Neural crest cell (in vitro differentiated cells): ENCODE data around the gene ZNF280C. TPM values are rescaled to one million over a fixed set of nuclear protein-coding genes. Genes with fewer than 3 reads are reported as not detected.

Experiments
- DNase-seq: peaks from one replicate; pipeline ENCODE4 v3.0.0; 2021; ENCODE audit warnings: low read depth, mixed read lengths, low spot score
- H3K27ac Mint-ChIP-seq: one replicate; pipeline ENCODE4 v1.8.0; 2021; ENCODE audit warnings: mild to moderate bottlenecking, mixed read lengths; ENCODE audit not compliant: unreplicated experiment
- H3K27me3 Mint-ChIP-seq: 2 replicates; pipeline ENCODE4 v1.8.0; 2021; ENCODE audit warnings: low read depth, mild to moderate bottlenecking, mixed read lengths
- H3K36me3 Mint-ChIP-seq: 2 replicates; pipeline ENCODE4 v1.8.0; 2021; ENCODE audit warnings: low read depth, mild to moderate bottlenecking, mixed read lengths
- H3K4me1 Mint-ChIP-seq: 2 replicates; pipeline ENCODE4 v1.8.0; 2021; ENCODE audit warnings: mixed read lengths
- H3K4me3 Mint-ChIP-seq: one replicate; pipeline ENCODE4 v1.8.0; 2021; ENCODE audit warnings: mild to moderate bottlenecking, mixed read lengths
- H3K9me3 Mint-ChIP-seq: 2 replicates; pipeline ENCODE4 v1.8.0; 2021; ENCODE audit warnings: mixed read lengths
- total RNA-seq: library from RNA; stranded (reverse); gene quantifications from 2 replicates; pipeline ENCODE4 v1.2.1, GENCODE V29; 2021
- TF ChIP-seq, protein P1 (sequence below): fragments of 200-600 bp; sonication (generic); conservative IDR thresholded peaks from 2 replicates; pipeline ENCODE4 v1.5.0; 2021; ENCODE audit warnings: antibody characterized with exemption, mild to moderate bottlenecking

Gene ZNF280C
- total RNA-seq, 1 donor from 2014 or later = 21.8 TPM

DNA sequence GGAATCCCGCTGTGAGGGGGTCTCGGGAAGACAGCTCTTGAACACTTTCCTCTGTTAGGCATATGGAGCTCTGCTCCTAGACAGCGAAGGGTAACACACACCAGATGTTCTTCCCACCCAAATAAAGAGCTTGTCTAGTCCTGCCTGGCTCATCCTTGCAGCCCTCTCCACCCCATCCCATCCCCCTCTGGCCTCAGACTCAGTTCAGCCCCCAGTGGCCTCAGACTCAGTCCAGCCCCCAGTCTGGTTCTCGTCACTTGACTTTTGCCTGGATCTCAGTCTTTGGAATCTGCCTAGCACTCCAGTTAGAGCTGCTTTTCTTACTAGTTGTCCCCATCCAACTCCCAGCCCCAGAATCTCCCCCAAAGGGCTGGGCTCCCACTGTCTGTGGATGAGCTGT is 82.0 kb downstream of the ZNF280C start:
- Mint-ChIP-seq H3K9me3 (peaks cover 3% of the 10 kb centered on the region), H3K4me1 (no peaks in the 10 kb centered on the region), H3K36me3 (peaks cover 4% of the 10 kb centered on the region), H3K4me3 (no peak overlapping the region), H3K27me3 (no peaks in the 10 kb centered on the region), H3K27ac (no peak overlapping the region)
- DNase-seq = no peak
- TF ChIP-seq, protein P1, sequence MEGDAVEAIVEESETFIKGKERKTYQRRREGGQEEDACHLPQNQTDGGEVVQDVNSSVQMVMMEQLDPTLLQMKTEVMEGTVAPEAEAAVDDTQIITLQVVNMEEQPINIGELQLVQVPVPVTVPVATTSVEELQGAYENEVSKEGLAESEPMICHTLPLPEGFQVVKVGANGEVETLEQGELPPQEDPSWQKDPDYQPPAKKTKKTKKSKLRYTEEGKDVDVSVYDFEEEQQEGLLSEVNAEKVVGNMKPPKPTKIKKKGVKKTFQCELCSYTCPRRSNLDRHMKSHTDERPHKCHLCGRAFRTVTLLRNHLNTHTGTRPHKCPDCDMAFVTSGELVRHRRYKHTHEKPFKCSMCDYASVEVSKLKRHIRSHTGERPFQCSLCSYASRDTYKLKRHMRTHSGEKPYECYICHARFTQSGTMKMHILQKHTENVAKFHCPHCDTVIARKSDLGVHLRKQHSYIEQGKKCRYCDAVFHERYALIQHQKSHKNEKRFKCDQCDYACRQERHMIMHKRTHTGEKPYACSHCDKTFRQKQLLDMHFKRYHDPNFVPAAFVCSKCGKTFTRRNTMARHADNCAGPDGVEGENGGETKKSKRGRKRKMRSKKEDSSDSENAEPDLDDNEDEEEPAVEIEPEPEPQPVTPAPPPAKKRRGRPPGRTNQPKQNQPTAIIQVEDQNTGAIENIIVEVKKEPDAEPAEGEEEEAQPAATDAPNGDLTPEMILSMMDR = no peak

DNA sequence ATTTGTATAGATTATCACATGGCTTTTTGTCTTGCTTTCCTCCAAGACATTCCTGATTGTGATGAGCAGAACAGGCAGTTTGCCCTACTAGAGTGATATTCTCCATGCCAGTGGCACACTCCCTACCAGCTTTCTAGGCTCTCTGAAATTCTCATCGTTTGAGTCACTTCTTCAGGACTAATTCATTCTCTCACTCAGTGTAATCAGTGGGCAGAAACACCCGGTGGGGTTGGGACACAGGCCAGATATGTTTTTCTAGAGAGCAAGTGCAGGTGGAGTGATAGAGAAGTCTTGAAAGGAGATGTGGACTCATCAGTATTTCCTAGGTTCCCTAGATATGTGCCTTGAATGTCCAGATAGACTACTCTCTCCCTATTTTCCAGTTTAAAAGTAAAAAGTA is 83.8 kb downstream of the ZNF280C start:
- H3K36me3 Mint-ChIP-seq = peaks cover 5% of the 10 kb centered on the region
- H3K27ac Mint-ChIP-seq = no peak overlapping the region
- no peaks in the 10 kb centered on the region for H3K27me3 Mint-ChIP-seq
- no peak for DNase-seq
- TF ChIP-seq, protein P1 = no peak
- peaks cover 3% of the 10 kb centered on the region for H3K9me3 Mint-ChIP-seq
- no peak overlapping the region for H3K4me3 Mint-ChIP-seq
- H3K4me1 Mint-ChIP-seq = peaks cover 1% of the 10 kb centered on the region

DNA sequence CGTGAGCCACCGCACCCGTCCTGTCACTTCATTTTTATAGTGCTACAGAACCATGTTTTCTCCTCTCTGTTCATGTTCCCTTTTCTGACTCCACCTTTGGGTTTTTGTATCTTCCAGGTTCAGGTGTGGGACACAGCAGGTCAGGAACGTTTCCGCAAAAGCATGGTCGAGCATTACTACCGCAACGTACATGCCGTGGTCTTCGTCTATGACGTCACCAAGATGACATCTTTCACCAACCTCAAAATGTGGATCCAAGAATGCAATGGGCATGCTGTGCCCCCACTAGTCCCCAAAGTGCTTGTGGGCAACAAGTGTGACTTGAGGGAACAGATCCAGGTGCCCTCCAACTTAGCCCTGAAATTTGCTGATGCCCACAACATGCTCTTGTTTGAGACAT is 84.5 kb downstream of the ZNF280C start:
- no peak for DNase-seq
- Mint-ChIP-seq H3K4me1 (peaks cover 4% of the 10 kb centered on the region), H3K27ac (no peak overlapping the region)

DNA sequence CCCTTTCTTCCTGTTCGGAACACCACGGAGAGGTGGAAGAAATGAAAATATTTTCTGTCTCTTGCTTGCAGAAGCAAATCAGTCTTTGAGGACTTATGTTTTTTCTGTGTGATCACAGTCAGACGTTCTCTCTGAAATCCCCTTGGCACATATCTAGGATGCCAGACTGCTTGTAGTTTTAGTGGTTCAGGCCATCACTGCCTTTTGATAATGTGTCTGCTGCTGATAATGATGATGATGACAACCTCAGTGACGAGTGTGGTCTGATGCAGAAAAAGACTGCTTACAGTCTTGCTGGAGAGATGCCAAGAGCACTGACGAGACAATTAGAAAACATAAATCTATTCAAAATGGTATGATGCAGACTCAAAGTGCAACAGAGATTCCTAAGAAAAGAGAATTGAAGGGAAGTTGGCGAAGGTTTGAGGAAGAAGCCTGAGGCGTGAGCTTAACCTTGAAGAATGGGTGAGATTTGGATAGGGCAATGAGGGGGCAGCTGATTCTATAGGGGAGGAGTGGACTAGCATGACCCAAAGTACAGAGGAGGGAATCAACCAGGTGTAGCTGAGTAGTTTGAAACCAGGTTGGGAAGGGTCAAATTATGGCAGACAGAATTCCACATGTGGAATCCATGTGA is 89.0 kb downstream of the ZNF280C start:
- Mint-ChIP-seq H3K4me3 (no peak overlapping the region), H3K27ac (no peak overlapping the region)

More for the DNA sequence above, 84.5 kb downstream of the ZNF280C start:
- Mint-ChIP-seq H3K4me3 (no peak overlapping the region), H3K9me3 (peaks cover 3% of the 10 kb centered on the region), H3K27me3 (no peaks in the 10 kb centered on the region), H3K36me3 (peaks cover 9% of the 10 kb centered on the region)
- TF ChIP-seq, protein P1 = no peak

DNA sequence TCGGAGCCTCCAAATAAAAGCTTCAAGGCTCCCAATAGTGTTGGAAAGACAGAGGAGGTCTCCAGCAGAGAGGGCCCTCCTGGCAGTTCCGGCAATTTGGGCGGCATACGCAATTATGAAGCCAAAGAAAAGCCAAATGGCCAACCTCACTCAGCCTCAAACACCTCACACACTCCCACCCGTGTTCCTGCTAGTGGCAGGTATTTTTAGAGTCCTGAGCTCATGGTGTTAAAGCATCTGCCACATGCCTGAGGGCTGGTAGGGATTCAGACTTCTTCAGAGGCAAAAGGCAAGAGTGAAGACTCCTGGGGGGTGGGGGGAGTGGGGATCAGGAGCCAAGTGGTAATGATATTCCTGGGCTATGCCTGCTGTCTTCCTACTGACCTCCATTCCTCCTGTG is 89.5 kb downstream of the ZNF280C start:
- Mint-ChIP-seq H3K27me3 (no peaks in the 10 kb centered on the region), H3K9me3 (no peaks in the 10 kb centered on the region), H3K27ac (no peak overlapping the region), H3K4me1 (peaks cover 30% of the 10 kb centered on the region), H3K4me3 (no peak overlapping the region), H3K36me3 (peaks cover 15% of the 10 kb centered on the region)
- TF ChIP-seq, protein P1 = no peak
- DNase-seq = no peak

More for the DNA sequence above, 89.0 kb downstream of the ZNF280C start:
- no peaks in the 10 kb centered on the region for H3K27me3 Mint-ChIP-seq
- TF ChIP-seq, protein P1 = no peak
- peaks cover 26% of the 10 kb centered on the region for H3K4me1 Mint-ChIP-seq
- no peaks in the 10 kb centered on the region for H3K9me3 Mint-ChIP-seq
- H3K36me3 Mint-ChIP-seq = peaks cover 17% of the 10 kb centered on the region
- no peak for DNase-seq
